ENCODE measurements around the gene PLXNA1. TPM values are rescaled to one million over a fixed set of nuclear protein-coding genes. Genes with fewer than 3 reads are reported as not detected.

Gene PLXNA1
- total RNA-seq, 4 donors from 2014 or later: 19.7 to 27.5 (median 23.9) TPM

- WGBS, 2 donors: 78 to 100% methylated on average over 2 to 3 of the region's 12 CpGs
- TF ChIP-seq POLR2A (IDR thresholded peaks at IDR 0.05) (no peak), CTCF (IDR thresholded peaks at IDR 0.05) (no peak)
- H3K36me3 ChIP-seq: peaks cover 0 to 22% (median 0%) of the 10 kb centered on the region in 3 donors
- H3K4me3 ChIP-seq: no peak overlapping the region
- H3K27ac ChIP-seq: no peak overlapping the region
- no peaks in the 10 kb centered on the region for H3K27me3 ChIP-seq
- intact Hi-C loops (cut with DNase I): no loop called here
- peaks cover 9 to 70% (median 32%) of the 10 kb centered on the region in 3 donors for H3K4me1 ChIP-seq
- DNase-seq: no peak
- no peaks in the 10 kb centered on the region for H3K9me3 ChIP-seq
Observed at GRCh38 chr3:127000761-127001160, 17.8 kb downstream of the PLXNA1 start.

GRCh38 chr3:127001486-127002194 is 18.7 kb downstream of the PLXNA1 start:
- TF ChIP-seq POLR2A (IDR thresholded peaks at IDR 0.05): peak in 1 of 4 donors; percentile 19
- peak in 1 of 6 experiments; percentile 7 for TF ChIP-seq CTCF (IDR thresholded peaks at IDR 0.05)
- H3K4me1 ChIP-seq: peaks cover 9 to 66% (median 38%) of the 10 kb centered on the region in 3 donors
- peak overlapping the region in 1 of 4 donors; percentile 31 for H3K4me3 ChIP-seq
- no peak for DNase-seq
- H3K9me3 ChIP-seq: no peaks in the 10 kb centered on the region
- no peaks in the 10 kb centered on the region for H3K27me3 ChIP-seq
- peaks cover 0 to 17% (median 0%) of the 10 kb centered on the region in 3 donors for H3K36me3 ChIP-seq
- intact Hi-C loops (cut with DNase I): no loop called here
- peak overlapping the region in 3 of 4 donors; percentile 56 to 87 (median 79) for H3K27ac ChIP-seq
- 93% methylated on average over 6 to 10 of the region's 23 CpGs for WGBS, 2 donors

GRCh38 chr3:127002195-127003174 is 19.6 kb downstream of the PLXNA1 start:
- intact Hi-C loops (cut with DNase I): no loop called here
- TF ChIP-seq CTCF (IDR thresholded peaks at IDR 0.05): peak in 2 of 6 experiments; percentile 13 to 31
- TF ChIP-seq POLR2A (IDR thresholded peaks at IDR 0.05): peak in 1 of 4 donors; percentile 20
- peaks cover 9 to 66% (median 38%) of the 10 kb centered on the region in 3 donors for H3K4me1 ChIP-seq

GRCh38 chr3:127003175-127003555 is 20.2 kb downstream of the PLXNA1 start:
- Histone ChIP-seq H3K36me3 (peaks cover 0 to 6% (median 0%) of the 10 kb centered on the region in 3 donors), H3K4me3 (no peak overlapping the region), H3K4me1 (peaks cover 9 to 64% (median 38%) of the 10 kb centered on the region in 3 donors), H3K27me3 (no peaks in the 10 kb centered on the region), H3K27ac (peak overlapping the region in 3 of 4 donors; percentile 56 to 87 (median 79)), H3K9me3 (no peaks in the 10 kb centered on the region)
- intact Hi-C loops (cut with DNase I): no loop called here
- TF ChIP-seq CTCF (IDR thresholded peaks at IDR 0.05) (no peak), POLR2A (IDR thresholded peaks at IDR 0.05) (no peak)
- 100% methylated on average over 5 of the region's 12 CpGs; no CpG with 5 or more reads in 1 of the 2 donors for WGBS, 2 donors
- no peak for DNase-seq

More at GRCh38 chr3:127002195-127003174, 19.6 kb downstream of the PLXNA1 start:
- Histone ChIP-seq H3K27ac (peak overlapping the region; percentile 30 to 87 (median 68)), H3K36me3 (peaks cover 0 to 10% (median 0%) of the 10 kb centered on the region in 3 donors), H3K9me3 (no peaks in the 10 kb centered on the region), H3K4me3 (peak overlapping the region in 1 of 4 donors; percentile 31), H3K27me3 (no peaks in the 10 kb centered on the region)
- 40 to 51% methylated on average over 9 to 11 of the region's 26 CpGs for WGBS, 2 donors
- DNase-seq: no peak

Data from esophagus squamous epithelium (tissue), 5 donors.